ENCODE data around the gene DGKQ.

Gene DGKQ

GRCh38 chr4:973431-974397 lies at the start of gene DGKQ:
TSS of gene DGKQ (minus strand) at chr4:973569. CDS start at chr4:973482, 87 bp downstream.
- DNase-seq: peak; percentile 89

GRCh38 chr4:1022739-1023066 lies 49.3 kb upstream of the DGKQ start:
- DNase-seq: no peak

- DNase-seq: no peak
These were observed 48.8 kb upstream of the DGKQ start for GRCh38 chr4:1022051-1022738.

- DNase-seq: no peak
These were observed 48.1 kb upstream of the DGKQ start for GRCh38 chr4:1021386-1022050.

GRCh38 chr4:1019729-1020470 lies 46.5 kb upstream of the DGKQ start:
- no peak for DNase-seq

GRCh38 chr4:1019320-1019719 lies 46.0 kb upstream of the DGKQ start:
- no peak for DNase-seq

GRCh38 chr4:1018147-1019020 lies 45.0 kb upstream of the DGKQ start:
- no peak for DNase-seq

GRCh38 chr4:1017706-1018105 lies 44.3 kb upstream of the DGKQ start:
- no peak for DNase-seq

GRCh38 chr4:1017211-1017610 lies 43.8 kb upstream of the DGKQ start:
- no peak for DNase-seq

- DNase-seq: no peak
These were observed 42.4 kb upstream of the DGKQ start for GRCh38 chr4:1015746-1016145.

GRCh38 chr4:1015179-1015578 lies 41.8 kb upstream of the DGKQ start:
- no peak for DNase-seq

GRCh38 chr4:1014291-1015167 lies 41.2 kb upstream of the DGKQ start:
- no peak for DNase-seq

GRCh38 chr4:1013225-1014073 lies 40.1 kb upstream of the DGKQ start:
- DNase-seq: no peak

- DNase-seq: peak; percentile 23
These were observed 38.8 kb upstream of the DGKQ start for GRCh38 chr4:1012034-1012739.

- no peak for DNase-seq
These were observed 38.3 kb upstream of the DGKQ start for GRCh38 chr4:1011666-1012033.

- DNase-seq: peak; percentile 87
These were observed 37.8 kb upstream of the DGKQ start, which contains the start of gene FGFRL1 for GRCh38 chr4:1011022-1011665. TSS of gene FGFRL1 (plus strand) at chr4:1011626. CDS start at chr4:1012486, 860 bp downstream.

- no peak for DNase-seq
These were observed 37.1 kb upstream of the DGKQ start for GRCh38 chr4:1010395-1011021.
